Hematopoietic multipotent progenitor cell treated with erythropoietin and hydrocortisone succinate and interleukin-3 and kit ligand, for 6 days (in vitro differentiated cells): ENCODE data around the gene HGS.
A peak's percentile ranks its signal among the peaks of the same experiment; 100 is the strongest.

Source experiments
- DNase-seq: peaks from one replicate; pipeline ENCODE4 v3.0.0-alpha.2; 2015

HGS gene

DNA sequence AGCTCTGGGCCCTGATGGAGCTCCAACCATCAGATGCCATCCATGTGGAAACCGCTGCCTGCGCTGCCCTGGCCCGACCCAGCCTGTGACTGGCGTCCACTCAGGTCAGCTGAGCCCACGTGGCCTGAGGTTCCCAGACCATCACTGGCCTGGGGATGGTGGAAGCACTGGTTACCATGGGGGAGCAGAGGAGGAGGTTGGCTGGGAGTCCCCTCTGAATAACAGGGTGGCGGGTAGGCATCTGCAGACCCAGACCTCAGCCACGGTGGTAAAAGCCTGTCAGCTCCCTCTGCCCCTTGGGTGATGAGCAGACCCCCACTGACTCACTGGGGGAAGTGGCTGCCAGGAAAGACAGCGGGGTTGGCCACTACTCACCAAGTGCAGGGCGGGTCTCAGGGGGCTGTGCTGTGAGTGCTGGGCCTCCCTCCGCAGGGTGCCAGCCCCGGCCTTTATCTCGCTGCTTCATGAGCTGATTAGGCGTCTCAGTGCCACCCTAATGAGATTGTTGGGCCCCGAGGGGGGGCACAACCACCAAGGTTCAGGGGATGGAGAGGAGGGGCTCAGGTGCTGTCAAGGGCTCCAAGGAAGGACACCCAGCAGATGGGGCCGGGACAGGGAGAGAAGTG is 27.6 kb upstream of the HGS start, which contains the start of gene PDE6G:
Gene PDE6G (minus strand): TSS at position 425 of the 626 bp plus-strand sequence. CDS start 3,237 bp downstream, outside the sequence.
- peak; percentile 71 for DNase-seq

DNA sequence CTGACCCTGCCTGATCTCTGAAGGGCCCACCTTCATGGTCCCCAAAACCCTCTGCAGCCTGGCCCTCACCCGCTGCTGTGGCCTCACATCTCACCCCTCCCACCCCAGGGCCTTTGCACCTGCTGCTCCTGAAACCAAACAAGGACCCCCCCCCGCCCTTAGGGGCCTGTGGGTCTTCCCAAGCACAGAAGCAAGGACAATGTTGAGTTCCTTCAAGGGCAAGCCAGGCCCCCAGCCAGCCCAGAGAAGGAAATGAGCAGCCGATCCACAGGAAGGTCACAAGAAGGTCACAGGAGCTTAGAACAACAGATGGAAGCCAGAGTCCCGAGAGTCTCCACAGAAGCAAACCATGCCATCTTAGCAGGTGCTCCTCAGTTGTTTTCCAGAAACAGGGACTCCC is 27.0 kb upstream of the HGS start:
- DNase-seq: no peak

DNA sequence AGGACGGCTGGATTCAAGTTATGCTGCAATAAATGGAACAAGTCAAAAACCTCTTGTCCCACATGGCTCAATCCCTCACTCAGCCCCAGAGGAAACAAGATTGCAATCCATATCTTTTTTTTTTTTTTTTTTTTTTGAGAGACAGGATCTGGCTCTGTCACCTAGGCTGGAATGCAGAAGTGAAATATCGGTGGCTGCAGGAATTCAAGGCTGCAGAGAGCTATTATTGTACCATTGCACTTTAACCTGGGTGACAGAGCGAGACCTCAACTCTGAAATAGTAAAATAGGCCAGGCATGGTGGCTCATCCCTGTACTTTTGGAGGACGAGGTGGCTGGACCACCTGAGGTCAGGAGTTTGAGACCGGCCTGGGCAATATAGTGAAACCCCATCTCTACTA is 24.8 kb upstream of the HGS start:
- no peak for DNase-seq

DNA sequence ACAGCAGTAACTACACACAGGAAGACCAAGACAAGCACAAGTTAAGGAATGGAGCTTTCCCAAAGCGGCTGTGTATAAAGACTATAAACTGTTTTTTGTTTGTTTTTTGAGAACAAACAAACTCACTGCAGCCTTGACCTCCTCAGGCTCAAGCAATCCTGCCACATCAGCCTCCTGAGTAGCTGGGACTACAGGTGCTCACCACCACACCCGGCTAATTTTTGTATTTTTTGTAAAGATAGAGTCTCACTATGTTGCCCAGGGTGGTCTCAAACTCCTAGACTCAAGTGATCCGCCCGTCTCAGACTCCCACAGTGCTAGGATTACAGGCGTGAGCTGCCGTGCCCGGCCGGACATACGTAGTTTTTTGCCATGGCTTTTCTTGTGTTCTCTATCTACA is 23.4 kb upstream of the HGS start:
- no peak for DNase-seq

DNA sequence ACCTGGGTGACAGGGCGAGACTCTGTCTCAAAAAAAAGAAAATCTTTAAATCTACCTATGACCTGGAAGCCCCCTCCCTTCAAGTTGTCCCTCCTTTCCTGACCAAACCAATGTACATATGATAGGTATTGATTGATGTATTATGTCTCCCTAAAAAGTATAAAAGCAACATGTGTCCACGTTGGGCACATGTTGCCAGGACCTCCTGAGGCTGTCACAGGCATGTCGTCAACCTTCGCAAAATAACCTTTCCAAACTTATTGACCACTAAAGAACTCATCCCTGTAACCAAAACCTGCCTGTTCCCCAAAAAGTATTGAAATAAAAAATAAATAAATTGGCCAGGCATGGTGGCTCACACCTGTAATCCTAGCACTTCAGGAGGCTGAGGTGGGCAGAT is 21.8 kb upstream of the HGS start:
- no peak for DNase-seq

DNA sequence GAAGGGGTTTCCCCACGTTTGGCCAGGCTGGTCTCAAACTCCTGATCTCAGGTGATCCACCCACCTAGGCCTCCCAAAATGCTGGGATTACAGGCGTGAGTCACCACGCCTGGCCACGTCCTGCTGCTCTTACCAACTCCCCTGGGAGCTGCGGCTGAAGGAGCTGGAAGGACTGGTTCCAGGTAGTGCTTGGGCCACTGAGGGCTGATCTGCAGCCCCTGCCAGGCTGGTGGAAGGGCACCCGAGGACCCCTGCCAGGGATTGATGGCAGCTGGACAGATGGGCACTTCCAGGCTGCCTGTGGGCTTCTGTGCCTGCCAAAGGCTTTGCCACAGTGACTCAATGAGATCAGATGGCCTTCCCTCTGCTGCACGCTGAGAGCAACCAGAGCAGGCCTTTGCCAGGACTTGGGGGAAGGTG is 19.8 kb upstream of the HGS start:
- DNase-seq: no peak

DNA sequence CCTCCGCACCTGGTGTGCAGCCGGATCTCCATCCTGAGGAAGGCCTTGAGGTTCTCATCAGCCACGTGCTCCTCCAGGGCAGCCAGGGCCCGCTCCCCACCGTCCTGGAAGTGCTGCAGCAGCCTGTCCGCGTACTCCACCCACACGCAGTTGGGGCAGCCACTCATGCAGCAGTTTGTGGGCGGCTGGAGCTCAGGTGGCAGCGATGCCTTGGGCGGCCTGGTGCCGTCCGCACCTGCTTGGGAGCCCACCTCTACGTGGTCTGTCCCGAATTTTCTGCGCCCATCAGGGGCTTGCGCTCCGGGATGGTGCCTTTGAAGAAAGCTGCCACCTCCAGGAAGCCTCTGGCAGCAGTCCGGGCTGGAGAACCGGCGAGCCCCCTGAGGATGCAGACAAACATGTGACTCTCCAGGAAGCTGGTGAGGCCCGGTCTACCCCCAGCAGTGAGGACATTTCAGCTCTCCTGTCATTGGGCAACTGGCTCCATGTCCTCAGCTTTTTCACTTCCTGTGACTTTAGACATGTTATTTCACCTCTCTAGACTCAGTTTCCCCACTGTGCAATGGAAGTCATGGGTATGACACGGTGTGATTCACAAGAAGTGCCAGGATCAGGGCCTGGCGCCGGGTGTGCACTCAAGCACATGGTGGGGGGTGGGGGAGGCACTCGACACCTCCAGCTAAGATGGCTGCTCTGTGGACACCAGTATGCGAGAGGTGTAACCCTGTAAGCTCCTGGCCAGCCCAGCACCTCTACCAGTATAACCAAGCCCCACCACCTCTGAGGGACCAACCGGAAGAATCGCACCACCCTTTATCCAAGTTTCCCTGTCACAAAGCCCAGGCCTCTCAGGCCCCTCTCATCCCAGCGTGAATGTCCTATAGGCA is 18.4 kb upstream of the HGS start:
- DNase-seq: peak; percentile 81

DNA sequence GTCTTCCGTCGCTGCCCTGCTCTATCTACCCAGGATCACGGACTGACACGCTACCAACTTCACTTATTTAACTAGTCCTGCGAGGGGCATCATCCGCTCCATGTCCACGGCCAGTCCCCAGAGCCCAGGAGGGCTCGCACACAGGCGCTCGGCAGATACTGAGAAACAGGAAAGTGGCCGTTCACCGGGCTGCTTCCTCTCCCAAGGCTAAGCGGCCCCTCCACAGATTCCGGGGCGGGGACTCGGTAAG is 17.8 kb upstream of the HGS start:
- DNase-seq: peak; percentile 56

DNA sequence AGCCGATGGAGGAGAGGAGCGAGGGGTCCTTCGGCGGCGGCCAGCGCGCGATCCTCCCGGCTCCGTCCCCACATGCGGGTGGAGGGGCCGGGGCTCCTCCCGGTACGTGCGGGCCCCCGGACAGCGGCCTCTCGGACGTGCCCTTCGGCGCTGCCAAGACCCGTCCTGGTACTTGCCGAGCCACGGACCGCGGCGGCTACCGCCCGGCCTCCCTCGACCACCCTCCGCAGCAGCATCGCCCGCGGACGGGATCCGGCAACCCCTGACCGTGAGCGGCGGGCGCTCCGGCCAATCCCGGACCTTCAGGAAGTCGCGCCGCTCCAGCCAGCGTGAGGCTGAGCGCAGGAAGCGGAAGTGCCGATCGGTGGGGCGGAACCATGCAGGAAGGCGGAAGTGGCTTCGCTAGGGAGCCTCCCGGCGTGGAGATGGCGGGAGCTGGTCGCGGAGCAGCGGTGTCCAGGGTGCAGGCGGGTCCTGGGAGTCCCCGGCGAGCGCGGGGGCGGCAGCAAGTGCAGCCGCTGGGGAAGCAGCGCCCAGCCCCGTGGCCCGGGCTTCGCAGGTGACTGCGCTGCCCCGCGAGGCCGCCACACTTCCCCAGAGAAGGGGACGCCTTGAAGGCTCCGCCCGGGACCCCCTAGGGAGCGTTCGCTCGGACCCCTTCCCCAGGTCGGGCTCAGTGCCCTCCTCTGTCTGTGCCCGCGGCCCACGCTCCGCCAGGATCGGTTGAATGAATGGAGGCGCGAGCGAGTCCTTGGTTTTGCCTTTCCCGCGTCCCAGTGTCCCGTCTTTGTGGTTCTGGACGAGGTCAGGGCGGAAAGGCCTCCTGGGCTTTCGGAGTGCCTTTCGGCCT is 17.2 kb upstream of the HGS start, which contains the start of the genes CCDC137 and OXLD1:
Gene CCDC137 (plus strand): TSS at position 396 of the 850 bp plus-strand sequence. CDS start 30 bp downstream, at position 426.
Gene OXLD1 (minus strand): TSS at position 264 of the 850 bp plus-strand sequence. CDS start 28 bp downstream, at position 236.
- DNase-seq: peak; percentile 98

DNA sequence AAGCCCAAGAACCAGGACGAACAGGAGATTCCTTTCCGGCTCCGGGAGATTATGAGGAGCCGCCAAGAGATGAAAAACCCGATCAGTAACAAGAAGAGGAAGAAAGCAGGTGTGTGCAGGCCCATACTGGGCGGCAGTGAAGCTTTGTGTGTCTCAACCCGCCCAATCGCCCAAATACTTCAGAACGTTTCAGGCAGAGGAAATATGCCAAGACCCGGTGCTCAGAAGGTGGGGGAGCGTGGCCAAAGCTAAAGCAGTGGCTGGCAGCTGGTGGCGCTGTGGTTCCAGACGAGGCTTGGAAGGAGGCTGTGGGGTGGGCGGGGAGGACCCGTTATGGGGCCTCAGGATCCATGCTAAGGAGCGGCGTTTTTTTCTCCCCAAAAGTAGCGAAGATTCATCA is 16.1 kb upstream of the HGS start:
- DNase-seq: peak; percentile 72

DNA sequence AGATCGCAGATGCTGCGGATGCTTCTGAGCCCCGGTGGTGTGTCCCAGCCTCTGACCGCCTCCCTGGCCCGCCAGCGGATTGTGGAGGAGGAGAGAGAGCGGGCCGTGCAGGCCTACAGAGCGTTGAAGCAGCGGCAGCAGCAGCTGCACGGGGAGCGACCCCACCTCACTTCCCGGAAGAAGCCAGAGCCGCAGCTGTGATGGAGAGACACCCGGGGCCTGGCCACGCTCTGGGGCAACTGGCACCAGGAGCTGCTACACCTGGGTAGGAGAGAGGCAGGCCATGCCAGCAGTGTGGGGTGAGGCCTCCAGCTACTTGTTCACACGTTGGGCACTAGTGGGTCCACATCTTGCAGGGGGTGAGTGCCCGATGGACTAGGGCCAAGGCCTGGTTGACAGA is 11.3 kb upstream of the HGS start:
- no peak for DNase-seq

DNA sequence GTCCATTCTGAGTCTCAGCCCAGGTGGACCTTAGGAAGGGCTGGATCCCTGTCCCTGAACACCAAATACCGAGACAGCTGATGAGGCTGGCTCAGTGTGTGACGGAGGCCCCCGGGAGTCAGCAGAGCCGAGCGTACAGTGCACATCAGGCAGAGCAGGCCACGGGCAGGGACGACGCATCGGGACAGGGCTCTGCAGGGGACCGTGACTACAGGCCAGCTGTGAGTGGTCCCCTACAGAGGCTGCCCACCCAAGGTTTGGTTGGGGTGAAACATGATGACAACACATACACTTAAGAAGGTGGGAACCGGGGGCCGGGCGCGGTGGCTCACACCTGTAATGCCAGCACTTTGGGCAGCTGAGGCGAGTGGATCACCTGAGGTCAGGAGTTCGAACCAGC is 10.9 kb upstream of the HGS start:
- no peak for DNase-seq

DNA sequence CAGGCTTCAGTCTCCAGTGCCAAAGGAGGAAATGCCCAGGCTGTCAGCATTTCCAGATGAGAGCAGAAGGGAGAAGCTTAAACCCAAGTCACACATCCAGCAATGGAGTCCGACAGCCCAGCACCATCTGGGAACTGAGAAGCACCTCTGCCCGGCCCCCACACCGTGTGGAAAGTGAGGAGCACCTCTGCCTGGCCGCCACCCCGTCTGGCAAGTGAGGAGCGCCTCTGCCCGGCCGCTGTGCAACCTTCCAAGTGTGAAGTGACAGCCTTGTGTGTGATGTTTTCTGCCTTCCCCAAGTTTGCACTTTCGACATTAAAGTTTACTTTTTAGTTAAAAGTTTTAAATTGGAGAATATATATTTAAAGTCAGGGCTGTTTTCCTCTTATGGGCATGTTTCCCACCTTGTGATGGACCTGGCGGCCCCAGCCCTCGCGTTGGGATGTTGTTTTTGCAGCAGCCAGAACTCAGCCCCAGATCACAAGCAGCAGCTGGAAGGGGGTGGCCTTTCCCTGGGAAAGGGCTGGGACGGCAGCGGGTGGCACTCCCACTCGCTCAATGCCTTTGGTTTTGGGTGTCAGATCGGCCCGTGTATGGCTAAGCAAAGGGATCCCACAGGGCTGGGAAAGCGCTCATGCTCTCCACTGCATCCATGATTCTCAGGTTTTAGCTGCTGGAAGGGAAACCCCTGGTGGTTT is 10.1 kb upstream of the HGS start:
- no peak for DNase-seq

DNA sequence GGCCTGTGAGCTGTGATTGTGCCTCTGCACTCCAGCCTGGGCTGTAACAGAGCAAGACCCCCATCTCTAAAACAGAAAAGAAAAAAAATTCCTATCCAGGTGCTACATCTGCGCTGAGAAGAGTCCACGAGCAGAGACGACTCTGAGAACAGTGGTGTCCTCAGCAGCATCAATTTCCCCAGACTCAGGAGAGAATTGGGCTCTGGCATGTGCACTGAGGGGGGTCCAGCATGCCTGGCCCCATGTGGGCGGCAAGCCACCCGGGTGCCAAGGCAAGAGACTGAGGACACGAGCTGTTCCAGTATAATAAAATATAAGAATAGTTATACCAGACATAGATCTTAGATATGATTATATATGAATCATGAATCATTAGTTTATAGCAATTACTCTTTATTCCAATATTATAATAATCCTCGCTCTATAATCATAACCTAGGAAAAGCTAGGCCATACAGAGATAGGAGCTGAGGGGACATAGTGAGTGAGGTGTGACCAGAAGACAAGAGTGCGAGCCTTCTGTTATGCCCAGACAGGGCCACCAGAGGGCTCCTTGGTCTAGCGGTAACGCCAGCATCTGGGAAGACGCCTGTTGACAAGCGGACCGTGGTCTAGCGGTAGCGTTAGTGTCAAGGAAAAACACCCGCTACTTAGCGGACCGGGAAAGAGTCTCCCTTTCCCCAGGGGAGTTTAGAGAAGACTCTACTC is 8.1 kb upstream of the HGS start:
- peak; percentile 51 for DNase-seq

DNA sequence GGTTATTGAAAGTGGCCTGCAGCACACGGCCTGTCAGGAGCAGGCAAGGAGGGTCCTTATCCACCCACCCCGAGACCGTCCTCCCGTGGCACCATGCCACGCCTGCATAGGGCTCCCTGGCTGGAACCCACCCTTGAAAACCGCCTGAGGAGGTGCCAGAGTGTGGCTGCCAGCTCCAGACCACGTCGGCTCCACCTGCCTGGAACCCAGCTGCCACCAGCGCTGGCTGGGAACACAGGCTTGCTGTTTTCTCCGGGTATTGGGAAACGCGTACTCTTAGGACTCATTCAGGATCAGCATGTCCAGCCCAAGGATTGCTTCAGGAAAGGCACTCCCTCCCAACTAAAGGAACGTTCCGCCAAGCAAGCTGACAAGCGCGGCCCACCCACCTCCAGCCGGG is 6.9 kb upstream of the HGS start:
- DNase-seq: no peak

DNA sequence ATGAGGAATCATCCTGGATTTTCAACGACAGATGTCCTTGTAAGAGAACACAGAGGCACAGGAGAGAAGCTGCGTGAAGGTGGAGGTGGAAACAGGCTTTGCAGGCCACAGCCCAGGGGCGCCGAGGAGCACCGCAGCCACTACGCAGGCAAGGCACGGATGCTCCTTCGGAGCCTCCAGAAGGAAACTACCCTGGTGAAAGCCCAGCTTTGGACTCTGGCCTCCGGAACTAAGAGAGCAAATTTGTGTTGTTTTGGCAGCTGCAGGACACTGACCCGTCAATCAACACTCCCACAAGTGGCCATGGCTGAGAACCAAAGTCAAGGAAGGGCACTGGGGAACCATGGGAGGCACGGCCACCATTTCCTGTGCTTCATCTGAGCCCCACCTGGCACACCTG is 3.7 kb upstream of the HGS start:
- no peak for DNase-seq

DNA sequence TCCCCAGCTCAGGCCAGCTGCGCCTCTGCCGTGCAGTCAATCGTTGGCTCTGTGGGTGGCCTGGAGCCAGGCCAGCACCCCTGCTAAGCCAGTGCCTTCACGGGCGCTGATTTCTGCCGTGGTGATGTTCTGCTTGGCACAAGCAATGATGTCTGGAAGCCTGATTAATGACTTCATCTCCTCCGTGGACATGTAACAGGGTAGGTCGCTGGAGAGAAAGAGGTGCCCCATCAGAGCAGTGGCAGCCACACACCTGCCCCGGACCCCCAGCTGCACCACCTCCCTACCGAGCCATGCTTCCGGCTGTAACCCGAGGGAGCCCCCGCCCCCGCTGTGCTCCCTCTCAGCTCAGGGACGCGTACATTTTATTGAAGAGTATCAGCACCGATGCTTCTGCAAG is 2.1 kb upstream of the HGS start:
- no peak for DNase-seq

DNA sequence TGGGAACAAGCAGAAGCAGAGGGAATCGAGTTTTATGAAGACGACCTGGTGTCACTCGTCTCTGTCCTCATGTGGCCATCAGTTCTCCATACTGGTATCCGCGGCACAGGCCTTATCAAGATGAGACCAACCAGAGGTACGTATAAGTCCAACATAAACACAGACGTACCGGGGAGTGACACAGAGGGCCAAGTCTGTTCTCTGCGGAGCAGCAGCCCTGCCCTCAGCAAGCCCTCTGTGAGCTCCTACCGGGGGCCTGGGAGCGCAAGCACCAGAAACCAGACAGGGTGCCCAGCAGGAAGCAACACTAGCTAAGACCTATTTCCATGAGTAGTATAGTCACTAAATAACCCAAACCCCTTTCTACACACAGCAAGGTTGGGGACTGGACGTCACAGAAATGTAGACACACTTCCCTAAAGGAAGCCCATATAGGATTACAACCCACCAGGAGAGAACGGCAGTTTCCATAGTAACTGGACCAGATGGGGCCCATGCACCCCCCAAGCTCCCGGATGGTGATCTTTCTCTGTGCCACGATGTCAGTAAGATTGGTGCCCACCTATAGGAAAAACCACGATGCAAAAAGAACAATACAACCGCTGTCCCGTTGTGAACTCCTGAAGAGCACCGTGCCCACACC is 1.1 kb upstream of the HGS start:
- no peak for DNase-seq

DNA sequence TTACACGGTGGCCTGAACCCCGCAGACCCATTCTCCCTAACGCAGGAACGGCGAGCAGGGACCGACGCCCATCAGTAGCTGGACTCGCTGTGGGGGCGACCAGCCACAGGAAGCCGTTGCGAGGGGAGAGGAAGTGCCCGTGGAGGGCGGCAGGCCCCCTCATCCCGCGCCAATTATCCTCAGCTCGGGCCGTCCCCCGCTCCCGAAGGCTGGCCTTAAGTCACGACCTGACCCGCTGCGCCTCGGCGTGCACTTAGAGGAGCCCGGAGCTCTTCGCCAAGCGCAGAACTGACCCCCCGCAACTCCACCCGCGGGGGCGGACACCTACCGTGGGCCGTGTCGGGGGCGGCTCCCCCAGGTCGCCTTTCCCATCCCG is 615 bp upstream of the HGS start:
- DNase-seq: peak; percentile 29

DNA sequence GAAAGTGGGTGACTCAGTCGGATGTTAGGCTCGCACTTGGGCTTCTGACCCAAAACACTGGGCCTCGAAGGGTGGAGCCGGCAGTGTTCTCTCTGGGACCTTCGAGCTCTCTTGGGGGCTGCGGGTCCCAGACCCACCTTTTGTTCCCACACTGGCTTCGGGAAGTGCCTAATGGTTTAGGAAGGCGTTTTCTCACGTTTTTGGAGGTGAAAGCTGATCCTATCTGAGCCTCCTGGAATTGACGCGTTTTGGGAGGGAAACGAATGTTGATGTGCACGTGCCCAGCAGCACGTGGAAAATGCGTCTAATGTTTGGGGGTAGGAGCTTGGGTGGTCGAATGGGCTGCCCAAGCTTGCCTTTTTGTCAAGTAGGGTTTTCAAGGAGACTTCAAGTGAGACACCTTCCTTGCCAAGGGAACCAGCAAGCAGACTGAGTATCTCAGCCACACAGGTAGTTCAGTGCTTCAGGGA is 666 bp downstream of the HGS start:
- peak; percentile 49 for DNase-seq

DNA sequence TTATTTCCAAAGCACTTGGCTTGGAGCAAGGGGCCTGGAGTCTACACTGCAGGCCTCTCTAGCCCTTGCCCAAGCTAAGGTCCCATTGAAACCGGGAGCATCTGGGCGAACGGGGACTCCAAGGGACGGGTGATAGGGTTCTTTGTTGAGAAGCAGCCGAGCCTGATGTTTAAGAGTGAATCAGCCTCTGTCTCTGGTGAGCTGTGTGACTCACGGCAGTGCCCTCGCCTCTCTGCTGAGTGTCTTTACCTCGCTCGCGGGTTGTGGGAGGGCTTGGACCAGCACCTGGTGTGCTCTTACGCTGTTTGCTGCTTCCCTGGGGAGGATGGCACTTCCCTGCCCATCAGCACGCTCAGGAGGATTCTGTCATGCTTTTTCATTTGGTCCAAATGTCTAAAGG is 1.3 kb downstream of the HGS start:
- peak; percentile 29 for DNase-seq

DNA sequence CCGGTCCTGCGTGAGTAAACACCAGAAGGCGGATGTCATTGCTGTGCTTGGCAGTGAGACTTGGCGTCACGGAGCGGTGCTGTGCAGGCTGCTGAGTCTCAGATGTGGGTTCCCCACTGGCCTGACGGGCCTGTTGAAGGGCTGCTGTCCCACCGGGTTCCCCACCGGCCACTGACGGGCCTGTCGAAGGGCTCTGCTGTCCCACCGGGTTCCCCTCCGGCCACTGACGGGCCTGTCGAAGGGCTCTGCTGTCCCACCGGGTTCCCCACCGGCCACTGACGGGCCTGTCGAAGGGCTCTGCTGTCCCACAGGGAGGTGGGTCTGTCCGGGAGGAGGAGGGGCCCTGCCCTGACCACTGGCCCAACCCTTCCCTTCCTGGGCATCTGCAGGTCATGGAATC is 2.8 kb downstream of the HGS start:
- DNase-seq: no peak
